HCT116 (cell line): ENCODE results near the gene CGGBP1. TPM values are rescaled to one million over a fixed set of nuclear protein-coding genes. Genes with fewer than 3 reads are reported as not detected.

Source experiments
- ATAC-seq: fragments of 200-7000 bp; cut with Tn5 transposase; 2 replicates; pipeline ENCODE4 v1.9.1; 2020; ENCODE audit warnings: mild to moderate bottlenecking, moderate library complexity
- BruUV-seq: library from RNA; stranded (reverse); fragments of 400-500 nt; replicated peaks from 2 replicates; lab custom pipeline; 2021; lab: Mats Ljungman, UMichigan
- CTCF ChIA-PET: fragments of 300-600 bp; sonication (Branson Sonifier 250); formaldehyde crosslinking; loops from one replicate; lab custom pipeline; 2021; ENCODE audit warnings: antibody characterized with exemption; lab: Charles Lee
- POLR2A ChIA-PET: fragments of 300-600, 350-600 bp; sonication (Branson Sonifier 250); formaldehyde crosslinking; loops from one replicate; lab custom pipeline; 2021; ENCODE audit warnings: antibody characterized with exemption; lab: Charles Lee
- RAD21 ChIA-PET, 2 experiments: fragments of 300-600 bp; sonication (Branson Sonifier 250); formaldehyde crosslinking; loops; one replicate each; lab custom pipeline; 2023; ENCODE audit warnings: low total read pairs in 2 of 2; ENCODE audit not compliant: uncharacterized antibody in 2 of 2, unreplicated experiment in 2 of 2, low non-redundant PET in 1 of 2; lab: Charles Lee
- DNase-seq: peaks from one replicate; pipeline ENCODE4 v3.0.0-alpha.2; 2010; ENCODE audit warnings: low read depth, low spot score
- H2AFZ ChIP-seq: fragments of 200-600 bp; shearing (Covaris generic), sonication (generic); 2 replicates; pipeline ENCODE4 v1.6.1; 2017; ENCODE audit warnings: low read depth, mixed run types, mixed read lengths, antibody characterized with exemption, low read length; ENCODE audit not compliant: poor library complexity, severe bottlenecking
- H3K27ac ChIP-seq: 2 replicates; pipeline ENCODE4 v1.5.1; 2012; ENCODE audit warnings: low read depth, low read length
- H3K27me3 ChIP-seq: fragments of 200-600 bp; sonication (generic); 2 replicates; pipeline ENCODE4 v1.6.1; 2016; ENCODE audit warnings: mixed run types, low read length, mixed read lengths; ENCODE audit not compliant: insufficient read depth
- H3K36me3 ChIP-seq, 2 experiments: fragments of 200-500 bp in 1 of 2; fragments of 200-600 bp in 1 of 2; sonication (Bioruptor generic) in 1 of 2; sonication (generic) in 1 of 2; 2 replicates each; pipeline versions ENCODE4 v1.5.1 to v1.6.1; 2014 to 2016; ENCODE audit warnings: low read length in 2 of 2, inconsistent platforms in 1 of 2, mixed read lengths in 1 of 2, mixed run types in 1 of 2; ENCODE audit not compliant: insufficient read depth in 2 of 2, control insufficient read depth in 1 of 2
- H3K4me1 ChIP-seq, 2 experiments: fragments of 200-600 bp in 1 of 2; sonication (generic) in 1 of 2; 2 replicates each; pipeline versions ENCODE4 v1.5.1 to v1.6.1; 2012 to 2017; ENCODE audit warnings: low read length in 2 of 2, inconsistent platforms in 1 of 2, mild to moderate bottlenecking in 1 of 2, mixed read lengths in 1 of 2, mixed run types in 1 of 2, moderate library complexity in 1 of 2; ENCODE audit not compliant: insufficient read depth in 2 of 2, control insufficient read depth in 1 of 2
- H3K4me2 ChIP-seq: fragments of 200-600 bp; sonication (generic); 2 replicates; pipeline ENCODE4 v1.6.1; 2017; ENCODE audit warnings: mixed run types, low read length, mixed read lengths
- H3K4me3 ChIP-seq, 2 experiments: fragments of 200-600 bp in 1 of 2; sonication (generic) in 1 of 2; replicated peaks in 1 of 2; 2 replicates each; pipeline ENCODE4 v1.5.1; 2011 to 2016; ENCODE audit warnings: low read length in 2 of 2, control low read depth in 1 of 2, low read depth in 1 of 2, mild to moderate bottlenecking in 1 of 2, mixed read lengths in 1 of 2, mixed run types in 1 of 2
- H3K79me2 ChIP-seq: fragments of 200-600 bp; sonication (generic); 2 replicates; pipeline ENCODE4 v1.6.1; 2017; ENCODE audit warnings: mild to moderate bottlenecking, mixed run types, low read length, moderate library complexity, mixed read lengths; ENCODE audit not compliant: insufficient read depth
- H3K9ac ChIP-seq: fragments of 200-600 bp; sonication (generic); 2 replicates; pipeline ENCODE4 v1.6.1; 2016; ENCODE audit warnings: low read length, mixed read lengths
- H3K9me2 ChIP-seq: fragments of 200-600 bp; sonication (generic), shearing (Covaris generic); 2 replicates; pipeline ENCODE4 v1.6.1; 2017; ENCODE audit warnings: mixed run types, mild to moderate bottlenecking, moderate library complexity; ENCODE audit not compliant: insufficient read depth
- H3K9me3 ChIP-seq, 2 experiments: fragments of 200-500 bp in 1 of 2; fragments of 200-600 bp in 1 of 2; sonication (Bioruptor generic) in 1 of 2; sonication (generic) in 1 of 2; 2 replicates each; pipeline ENCODE4 v1.6.1; 2014 to 2017; ENCODE audit warnings: low read length in 2 of 2, mixed read lengths in 2 of 2, inconsistent platforms in 1 of 2, low read depth in 1 of 2, mild to moderate bottlenecking in 1 of 2, mixed run types in 1 of 2, moderate library complexity in 1 of 2; ENCODE audit not compliant: control insufficient read depth in 1 of 2, insufficient read depth in 1 of 2
- H4K20me1 ChIP-seq: fragments of 200-600 bp; sonication (generic), shearing (Covaris generic); 2 replicates; pipeline ENCODE4 v1.6.1; 2017; ENCODE audit warnings: mixed run types, mild to moderate bottlenecking, moderate library complexity; ENCODE audit not compliant: insufficient read depth
- EGR1 ChIP-seq: IDR thresholded peaks from 2 replicates; pipeline ENCODE4 v1.6.1; 2012; ENCODE audit warnings: low read depth
- ELF1 ChIP-seq: IDR thresholded peaks from 2 replicates; pipeline ENCODE4 v1.6.1; 2012; ENCODE audit warnings: low read depth, borderline replicate concordance
- EZH2 ChIP-seq: fragments of 200-600 bp; sonication (generic); IDR thresholded peaks from 2 replicates; pipeline ENCODE4 v1.6.1; 2017; ENCODE audit warnings: antibody characterized with exemption, mixed run types
- EZH2phosphoT487 ChIP-seq: fragments of 200-600 bp; IDR thresholded peaks from 2 replicates; pipeline ENCODE4 v1.6.1; 2018; ENCODE audit warnings: antibody characterized with exemption, borderline replicate concordance
- FOSL1 ChIP-seq: IDR thresholded peaks from 2 replicates; pipeline ENCODE4 v1.6.1; 2012; ENCODE audit warnings: low read depth
- JUND ChIP-seq: IDR thresholded peaks from 2 replicates; pipeline ENCODE4 v1.6.1; 2012
- POLR2A ChIP-seq: IDR thresholded peaks from 2 replicates; pipeline ENCODE4 v1.7.0; 2011; ENCODE audit warnings: borderline replicate concordance; ENCODE audit not compliant: insufficient read depth, insufficient read length; ENCODE audit errors: extremely low read depth
- POLR2AphosphoS5 ChIP-seq: IDR thresholded peaks from 2 replicates; pipeline ENCODE4 v1.6.1; 2011; ENCODE audit warnings: mild to moderate bottlenecking, low read depth, low read length, moderate library complexity
- SIN3A ChIP-seq: IDR thresholded peaks from 2 replicates; pipeline ENCODE4 v1.6.1; 2012; ENCODE audit warnings: low read depth
- SP1 ChIP-seq: IDR thresholded peaks from 2 replicates; pipeline ENCODE4 v1.6.1; 2012; ENCODE audit warnings: low read depth
- TCF7L2 ChIP-seq: IDR thresholded peaks from 2 replicates; pipeline ENCODE4 v1.7.0; 2011; ENCODE audit warnings: borderline replicate concordance, inconsistent platforms; ENCODE audit not compliant: insufficient read depth, insufficient read length; ENCODE audit errors: extremely low read depth
- ZFX ChIP-seq: fragments of 450-650 bp; IDR thresholded peaks from 2 replicates; pipeline ENCODE4 v1.6.1; 2017
- intact Hi-C: fragments of 100-400 bp; cut with micrococcal nuclease; formaldehyde crosslinking; loops from 2 replicates; pipeline ENCODE4 v1.10.0; 2022
- total RNA-seq: library from RNA; stranded (reverse); gene quantifications from one replicate; pipeline ENCODE4 v1.2.1, GENCODE V29; 2021; ENCODE audit not compliant: unreplicated experiment
- TF ChIP-seq, protein P1 (sequence below): IDR thresholded peaks from 2 replicates; pipeline ENCODE4 v1.6.1; 2012
- TF ChIP-seq, protein P2 (sequence below): IDR thresholded peaks from 2 replicates; pipeline ENCODE4 v1.6.1; 2012; ENCODE audit warnings: low read depth
- TF ChIP-seq, protein P3 (sequence below): IDR thresholded peaks from 2 replicates; pipeline ENCODE4 v1.6.1; 2011; ENCODE audit warnings: mild to moderate bottlenecking, low read length, moderate library complexity; ENCODE audit not compliant: insufficient replicate concordance; ENCODE audit errors: extremely low read depth
- TF ChIP-seq, protein P4 (sequence below): IDR thresholded peaks from 2 replicates; pipeline ENCODE4 v1.6.1; 2012

The CGGBP1 gene
- total RNA-seq, 1 experiment from 2014 or later, result 52.7 TPM

DNA sequence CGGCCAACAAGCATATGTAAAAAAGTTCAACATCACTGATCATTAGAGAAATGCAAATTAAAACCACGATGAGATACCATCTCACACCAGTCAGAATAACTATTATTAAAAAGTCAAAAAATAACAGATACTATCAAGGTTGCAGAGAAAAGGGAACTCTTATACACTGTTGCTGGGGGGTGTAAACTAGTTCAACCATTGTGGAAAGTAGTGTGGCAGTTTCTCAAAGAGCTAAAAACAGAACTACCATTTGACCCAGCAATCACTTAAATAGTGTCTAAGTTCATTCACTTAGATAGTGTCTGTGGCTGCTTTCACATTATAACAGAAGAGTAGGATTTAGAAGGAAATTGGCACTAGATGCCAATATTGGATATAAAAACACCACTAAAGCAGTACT lies 49.7 kb downstream of the CGGBP1 start:
- no peaks in the 10 kb centered on the region for H3K79me2 ChIP-seq
- intact Hi-C loops, result loop anchor here (10.0 kb wide), 1 partner anchor 504 kb away; no protein-coding TSS in a partner anchor
- H4K20me1 ChIP-seq, result no peaks in the 10 kb centered on the region
- no TSS peak for BruUV-seq
- no peak for DNase-seq
- H2AFZ ChIP-seq, result no peak overlapping the region
- ChIA-PET POLR2A (no interaction called here), CTCF (no interaction called here), RAD21 (no interaction called here)
- H3K9me3 ChIP-seq, result no peaks in the 10 kb centered on the region
- ATAC-seq, result no peak
- no peaks in the 10 kb centered on the region for H3K27me3 ChIP-seq
- H3K4me2 ChIP-seq, result no peak overlapping the region
- TF ChIP-seq, protein P1, sequence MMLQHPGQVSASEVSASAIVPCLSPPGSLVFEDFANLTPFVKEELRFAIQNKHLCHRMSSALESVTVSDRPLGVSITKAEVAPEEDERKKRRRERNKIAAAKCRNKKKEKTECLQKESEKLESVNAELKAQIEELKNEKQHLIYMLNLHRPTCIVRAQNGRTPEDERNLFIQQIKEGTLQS, result no peak
- TF ChIP-seq SIN3A, result no peak
- TF ChIP-seq, protein P2, sequence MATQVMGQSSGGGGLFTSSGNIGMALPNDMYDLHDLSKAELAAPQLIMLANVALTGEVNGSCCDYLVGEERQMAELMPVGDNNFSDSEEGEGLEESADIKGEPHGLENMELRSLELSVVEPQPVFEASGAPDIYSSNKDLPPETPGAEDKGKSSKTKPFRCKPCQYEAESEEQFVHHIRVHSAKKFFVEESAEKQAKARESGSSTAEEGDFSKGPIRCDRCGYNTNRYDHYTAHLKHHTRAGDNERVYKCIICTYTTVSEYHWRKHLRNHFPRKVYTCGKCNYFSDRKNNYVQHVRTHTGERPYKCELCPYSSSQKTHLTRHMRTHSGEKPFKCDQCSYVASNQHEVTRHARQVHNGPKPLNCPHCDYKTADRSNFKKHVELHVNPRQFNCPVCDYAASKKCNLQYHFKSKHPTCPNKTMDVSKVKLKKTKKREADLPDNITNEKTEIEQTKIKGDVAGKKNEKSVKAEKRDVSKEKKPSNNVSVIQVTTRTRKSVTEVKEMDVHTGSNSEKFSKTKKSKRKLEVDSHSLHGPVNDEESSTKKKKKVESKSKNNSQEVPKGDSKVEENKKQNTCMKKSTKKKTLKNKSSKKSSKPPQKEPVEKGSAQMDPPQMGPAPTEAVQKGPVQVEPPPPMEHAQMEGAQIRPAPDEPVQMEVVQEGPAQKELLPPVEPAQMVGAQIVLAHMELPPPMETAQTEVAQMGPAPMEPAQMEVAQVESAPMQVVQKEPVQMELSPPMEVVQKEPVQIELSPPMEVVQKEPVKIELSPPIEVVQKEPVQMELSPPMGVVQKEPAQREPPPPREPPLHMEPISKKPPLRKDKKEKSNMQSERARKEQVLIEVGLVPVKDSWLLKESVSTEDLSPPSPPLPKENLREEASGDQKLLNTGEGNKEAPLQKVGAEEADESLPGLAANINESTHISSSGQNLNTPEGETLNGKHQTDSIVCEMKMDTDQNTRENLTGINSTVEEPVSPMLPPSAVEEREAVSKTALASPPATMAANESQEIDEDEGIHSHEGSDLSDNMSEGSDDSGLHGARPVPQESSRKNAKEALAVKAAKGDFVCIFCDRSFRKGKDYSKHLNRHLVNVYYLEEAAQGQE, result no peak
- TF ChIP-seq, protein P3, sequence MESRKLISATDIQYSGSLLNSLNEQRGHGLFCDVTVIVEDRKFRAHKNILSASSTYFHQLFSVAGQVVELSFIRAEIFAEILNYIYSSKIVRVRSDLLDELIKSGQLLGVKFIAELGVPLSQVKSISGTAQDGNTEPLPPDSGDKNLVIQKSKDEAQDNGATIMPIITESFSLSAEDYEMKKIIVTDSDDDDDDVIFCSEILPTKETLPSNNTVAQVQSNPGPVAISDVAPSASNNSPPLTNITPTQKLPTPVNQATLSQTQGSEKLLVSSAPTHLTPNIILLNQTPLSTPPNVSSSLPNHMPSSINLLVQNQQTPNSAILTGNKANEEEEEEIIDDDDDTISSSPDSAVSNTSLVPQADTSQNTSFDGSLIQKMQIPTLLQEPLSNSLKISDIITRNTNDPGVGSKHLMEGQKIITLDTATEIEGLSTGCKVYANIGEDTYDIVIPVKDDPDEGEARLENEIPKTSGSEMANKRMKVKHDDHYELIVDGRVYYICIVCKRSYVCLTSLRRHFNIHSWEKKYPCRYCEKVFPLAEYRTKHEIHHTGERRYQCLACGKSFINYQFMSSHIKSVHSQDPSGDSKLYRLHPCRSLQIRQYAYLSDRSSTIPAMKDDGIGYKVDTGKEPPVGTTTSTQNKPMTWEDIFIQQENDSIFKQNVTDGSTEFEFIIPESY, result no peak
- TF ChIP-seq FOSL1, result no peak
- no peak for TF ChIP-seq ZFX
- no peak for TF ChIP-seq POLR2A
- TF ChIP-seq EGR1, result no peak
- TF ChIP-seq EZH2, result no peak
- TF ChIP-seq ELF1, result no peak
- TF ChIP-seq EZH2phosphoT487, result no peak
- TF ChIP-seq SP1, result no peak
- no peak for TF ChIP-seq TCF7L2
- no peak for TF ChIP-seq POLR2AphosphoS5
- TF ChIP-seq, protein P4, sequence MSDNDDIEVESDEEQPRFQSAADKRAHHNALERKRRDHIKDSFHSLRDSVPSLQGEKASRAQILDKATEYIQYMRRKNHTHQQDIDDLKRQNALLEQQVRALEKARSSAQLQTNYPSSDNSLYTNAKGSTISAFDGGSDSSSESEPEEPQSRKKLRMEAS, result no peak
- no peak for TF ChIP-seq JUND
- H3K9ac ChIP-seq, result no peak overlapping the region
- H3K9me2 ChIP-seq, result no peaks in the 10 kb centered on the region
- no peaks in the 10 kb centered on the region for H3K4me1 ChIP-seq
- H3K4me3 ChIP-seq, result no peak overlapping the region
- H3K27ac ChIP-seq, result no peak overlapping the region
- H3K36me3 ChIP-seq, result no peaks in the 10 kb centered on the region
